ENCODE measurements around the gene EMC9.

The EMC9 gene

GRCh38 chr14:24130717-24131548, 10.5 kb downstream of the EMC9 start:
- DNase-seq (ENCODE audit: low spot score) = no peak
- Histone ChIP-seq H3K4me3 (no peak overlapping the region), H3K27ac (peak overlapping the region; percentile 4 to 39)
- TF ChIP-seq, protein P1, sequence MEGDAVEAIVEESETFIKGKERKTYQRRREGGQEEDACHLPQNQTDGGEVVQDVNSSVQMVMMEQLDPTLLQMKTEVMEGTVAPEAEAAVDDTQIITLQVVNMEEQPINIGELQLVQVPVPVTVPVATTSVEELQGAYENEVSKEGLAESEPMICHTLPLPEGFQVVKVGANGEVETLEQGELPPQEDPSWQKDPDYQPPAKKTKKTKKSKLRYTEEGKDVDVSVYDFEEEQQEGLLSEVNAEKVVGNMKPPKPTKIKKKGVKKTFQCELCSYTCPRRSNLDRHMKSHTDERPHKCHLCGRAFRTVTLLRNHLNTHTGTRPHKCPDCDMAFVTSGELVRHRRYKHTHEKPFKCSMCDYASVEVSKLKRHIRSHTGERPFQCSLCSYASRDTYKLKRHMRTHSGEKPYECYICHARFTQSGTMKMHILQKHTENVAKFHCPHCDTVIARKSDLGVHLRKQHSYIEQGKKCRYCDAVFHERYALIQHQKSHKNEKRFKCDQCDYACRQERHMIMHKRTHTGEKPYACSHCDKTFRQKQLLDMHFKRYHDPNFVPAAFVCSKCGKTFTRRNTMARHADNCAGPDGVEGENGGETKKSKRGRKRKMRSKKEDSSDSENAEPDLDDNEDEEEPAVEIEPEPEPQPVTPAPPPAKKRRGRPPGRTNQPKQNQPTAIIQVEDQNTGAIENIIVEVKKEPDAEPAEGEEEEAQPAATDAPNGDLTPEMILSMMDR (IDR thresholded peaks at IDR 0.05) = no peak

GRCh38 chr14:24130380-24130716, 11.0 kb downstream of the EMC9 start, which contains the start of gene FITM1:
Gene FITM1, plus strand, starts transcription at chr14:24130659. Its CDS starts 905 bp downstream, at chr14:24131564.
- DNase-seq (ENCODE audit: low spot score) = no peak
- Histone ChIP-seq H3K27ac (peak within 1 kb of the TSS; percentile 4 to 39), H3K4me3 (no peak within 1 kb of the TSS)
- TF ChIP-seq, protein P1 (IDR thresholded peaks at IDR 0.05) = no peak

DNA sequence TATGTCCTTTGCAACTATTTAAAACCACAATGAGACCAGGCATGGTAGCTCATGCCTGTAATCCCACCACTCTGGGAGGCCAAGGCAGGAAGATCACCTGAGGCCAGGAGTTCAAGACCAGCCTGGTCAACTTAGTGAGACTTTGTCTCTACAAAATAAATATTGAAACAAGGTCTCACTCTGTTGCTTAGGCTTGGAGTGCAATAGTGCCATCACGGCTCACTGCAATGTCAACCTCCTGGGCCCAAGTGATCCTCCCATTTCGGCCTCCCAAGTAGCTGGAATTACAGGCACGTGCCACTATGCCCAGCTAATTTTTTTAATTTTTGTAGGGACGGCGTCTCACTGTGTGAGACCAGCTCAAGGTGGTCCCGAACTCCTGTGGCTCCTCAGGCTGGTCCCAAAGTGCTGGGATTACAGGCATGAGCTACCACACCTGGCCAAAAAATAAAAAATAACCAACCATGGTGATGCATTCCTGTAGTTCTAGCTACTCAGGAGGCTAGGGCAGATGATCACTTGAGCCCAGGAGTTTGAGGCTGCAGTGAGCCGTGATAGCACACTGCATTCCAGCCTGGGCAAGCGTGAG, 11.9 kb downstream of the EMC9 start:
- Histone ChIP-seq H3K27ac (no peak overlapping the region), H3K4me3 (no peak overlapping the region)
- DNase-seq (ENCODE audit: low spot score) = no peak
- TF ChIP-seq, protein P1 (IDR thresholded peaks at IDR 0.05) = no peak

- TF ChIP-seq, protein P1 (IDR thresholded peaks at IDR 0.05) = no peak
- DNase-seq (ENCODE audit: low spot score) = no peak
- no peak overlapping the region for H3K4me3 ChIP-seq
Observed at GRCh38 chr14:24127673-24128072, 13.7 kb downstream of the EMC9 start.

GRCh38 chr14:24126939-24127338, 14.5 kb downstream of the EMC9 start:
- TF ChIP-seq, protein P1 (IDR thresholded peaks at IDR 0.05) = no peak
- H3K27ac ChIP-seq = no peak overlapping the region
- no peak overlapping the region for H3K4me3 ChIP-seq
- DNase-seq (ENCODE audit: low spot score) = no peak

More at GRCh38 chr14:24127673-24128072, 13.7 kb downstream of the EMC9 start:
- no peak overlapping the region for H3K27ac ChIP-seq

DNA sequence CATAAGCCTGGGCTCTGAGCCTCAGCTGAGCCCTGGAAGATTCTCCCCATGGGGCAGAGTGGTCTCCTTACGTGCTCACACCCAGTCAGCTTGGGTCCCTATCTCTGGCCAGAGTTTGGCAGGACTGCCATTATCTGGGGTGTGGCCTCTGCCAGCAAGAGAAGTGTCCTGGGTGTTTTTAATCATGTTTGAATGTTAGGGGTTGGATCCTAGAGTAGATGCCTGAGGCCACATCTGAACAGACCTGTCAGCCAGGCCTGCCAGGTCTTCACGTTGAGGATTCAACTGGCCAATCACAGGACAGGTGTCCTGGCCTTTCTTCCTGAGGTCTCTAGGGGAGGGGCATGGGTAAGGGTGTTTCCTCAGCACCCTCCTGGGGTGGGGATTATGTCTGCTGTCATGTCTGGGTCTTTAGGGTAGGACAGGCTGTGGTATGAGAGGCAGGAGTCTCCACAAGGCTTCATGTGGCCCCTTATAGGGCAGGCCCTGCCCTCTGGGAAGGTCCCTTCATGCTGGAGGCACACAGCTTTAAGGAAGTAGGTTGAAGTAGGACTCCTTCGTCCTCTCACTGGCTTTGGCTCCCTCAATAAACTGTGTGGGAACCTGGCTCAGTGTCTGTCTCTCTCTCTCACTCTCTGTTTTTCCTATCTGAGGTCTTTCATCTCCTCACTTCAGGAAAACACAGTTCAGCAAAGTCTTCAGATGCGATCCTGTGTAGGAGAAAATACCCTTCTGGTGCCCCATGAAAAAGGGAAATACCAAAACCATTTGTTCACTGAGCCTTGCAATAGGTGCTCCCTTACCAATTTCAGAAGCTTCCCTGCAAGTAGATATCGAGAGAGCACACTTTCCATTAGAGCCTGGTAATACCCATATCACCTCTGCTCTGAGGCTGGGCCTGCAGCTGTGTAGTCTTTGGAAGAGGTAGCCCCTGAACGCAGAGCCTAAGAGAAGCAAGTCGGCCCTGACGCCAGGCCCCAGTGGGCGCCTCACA, 17.7 kb downstream of the EMC9 start:
- DNase-seq (ENCODE audit: low spot score) = no peak
- H3K27ac ChIP-seq = no peak overlapping the region
- H3K4me3 ChIP-seq = no peak overlapping the region
- TF ChIP-seq, protein P1 (IDR thresholded peaks at IDR 0.05) = no peak

All from coronary artery (tissue), 2 donors.